GM19438 (cell line): Measurements from ENCODE around the gene DDIT3.

Experiments used
- ATAC-seq: cut with Tn5 transposase; IDR thresholded peaks from one replicate; pipeline ENCODE4 v1.9.1; 2021; ENCODE audit warnings: low read depth; ENCODE audit not compliant: unreplicated experiment

DDIT3 gene

DNA sequence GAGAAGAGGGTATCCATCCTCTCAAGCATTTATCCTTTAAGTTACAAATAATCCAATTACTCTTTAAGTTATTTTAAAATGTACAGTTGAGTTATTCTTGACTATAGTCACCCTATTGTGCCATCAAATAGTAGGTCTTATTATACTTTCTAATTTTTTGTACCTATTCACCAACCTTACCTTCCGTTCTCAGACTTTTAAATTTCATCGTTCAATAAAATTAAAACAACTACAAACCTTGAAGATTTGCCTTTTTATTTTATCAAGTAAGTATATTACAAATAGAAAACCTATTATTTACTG is 27.6 kb upstream of the DDIT3 start:
- no peak for ATAC-seq

GRCh38 chr12:57547288-57548012 is 27.1 kb upstream of the DDIT3 start:
- ATAC-seq = no peak

DNA sequence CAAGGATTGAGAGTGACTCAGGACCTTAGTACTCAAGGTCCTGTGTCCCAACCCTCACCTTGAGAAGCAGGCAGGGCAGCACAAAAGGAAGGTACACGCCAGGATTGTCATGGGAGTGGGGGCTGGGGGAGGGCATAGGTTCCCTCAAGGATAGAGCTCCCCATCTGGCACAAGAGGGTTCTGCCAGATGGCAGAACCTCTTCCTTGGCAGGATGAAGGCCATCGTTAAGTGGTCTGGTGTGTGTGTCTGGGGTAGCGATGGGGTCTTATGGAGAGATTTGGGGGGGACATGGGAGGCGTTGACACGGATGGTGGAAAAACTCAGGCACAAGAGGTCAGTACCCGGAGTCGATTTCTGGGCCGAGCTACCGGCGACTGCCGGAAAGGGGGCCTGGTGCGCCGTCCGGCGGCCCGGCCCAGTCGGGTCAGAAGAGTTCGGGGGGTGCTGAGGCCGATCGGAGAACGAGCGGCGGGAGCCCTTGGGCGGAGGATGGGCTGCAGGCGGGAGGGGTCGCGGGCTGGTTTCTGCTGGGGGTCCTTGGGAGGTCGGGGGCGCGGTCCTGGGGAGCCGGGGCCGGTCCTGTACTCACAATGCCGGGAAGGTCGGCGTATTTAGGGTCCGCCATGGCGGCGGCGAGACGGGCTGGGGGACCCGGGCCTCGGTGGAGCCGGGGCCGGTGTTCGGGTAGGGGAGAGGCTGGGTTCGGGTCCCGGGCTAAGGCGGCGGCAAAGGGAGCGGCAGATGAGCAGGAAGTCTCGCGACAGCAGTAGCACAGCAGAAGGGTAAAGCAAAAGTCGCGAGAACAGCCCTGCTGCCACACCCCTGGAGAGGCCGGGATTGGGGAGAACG is 26.3 kb upstream of the DDIT3 start, which contains the start of gene DCTN2:
Gene DCTN2, minus strand, starts transcription at position 755 of the 850 bp plus-strand sequence. Its CDS starts 129 bp downstream, at position 626.
- ATAC-seq = peak; percentile 98

- no peak for ATAC-seq
Measured at GRCh38 chr12:57545809-57546437, 25.6 kb upstream of the DDIT3 start.

GRCh38 chr12:57543581-57543980 is 23.3 kb upstream of the DDIT3 start:
- ATAC-seq = no peak

GRCh38 chr12:57541717-57542116 is 21.4 kb upstream of the DDIT3 start:
- no peak for ATAC-seq

- no peak for ATAC-seq
Measured at GRCh38 chr12:57541001-57541400, 20.7 kb upstream of the DDIT3 start.

GRCh38 chr12:57539134-57539768 is 18.9 kb upstream of the DDIT3 start:
- no peak for ATAC-seq

GRCh38 chr12:57536597-57536942 is 16.3 kb upstream of the DDIT3 start:
- no peak for ATAC-seq

DNA sequence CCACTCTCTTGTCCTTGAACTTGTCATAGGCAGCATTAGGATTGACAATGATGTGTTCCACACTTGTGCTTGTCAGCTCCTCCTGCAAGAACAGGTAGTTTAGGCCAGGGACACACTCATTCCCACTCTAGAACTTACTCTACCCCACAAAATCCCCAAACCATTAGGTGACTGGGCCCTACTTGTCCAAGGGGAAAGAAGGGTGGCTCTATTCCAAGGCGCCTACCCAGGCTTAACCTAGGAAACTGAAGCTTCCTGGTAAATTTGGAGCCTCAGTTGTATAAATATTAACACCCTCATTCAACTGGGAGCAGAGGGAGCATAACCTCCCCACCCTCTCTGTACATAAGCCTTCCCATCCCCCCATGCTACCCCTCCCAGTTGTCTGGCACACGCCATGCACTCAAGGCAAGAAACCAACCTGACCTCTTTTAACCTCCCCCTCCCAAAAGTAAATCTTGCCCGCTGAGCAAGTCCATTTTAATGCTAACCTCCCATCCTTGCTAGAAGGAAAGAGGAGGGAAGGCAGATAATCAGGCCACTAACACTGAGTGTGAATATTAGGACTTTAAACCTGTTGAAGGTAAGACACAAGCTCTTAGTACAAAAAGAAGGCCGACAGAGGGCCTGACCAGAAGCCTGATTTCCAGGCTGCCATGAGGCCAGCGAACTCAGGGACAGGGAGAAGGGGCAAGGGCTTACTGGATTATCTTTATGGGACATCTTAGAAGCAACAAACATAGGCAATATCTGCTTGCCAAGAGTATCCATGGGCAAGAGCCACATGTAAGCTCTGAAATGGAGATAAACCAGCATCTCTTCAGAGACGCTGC is 15.7 kb upstream of the DDIT3 start:
- ATAC-seq = no peak

GRCh38 chr12:57534991-57535543 is 14.8 kb upstream of the DDIT3 start:
- no peak for ATAC-seq

- no peak for ATAC-seq
Measured at GRCh38 chr12:57534250-57534649, 13.9 kb upstream of the DDIT3 start.

- ATAC-seq = no peak
Measured at GRCh38 chr12:57533108-57533507, 12.8 kb upstream of the DDIT3 start.

GRCh38 chr12:57531836-57532235 is 11.5 kb upstream of the DDIT3 start:
- ATAC-seq = no peak

GRCh38 chr12:57530396-57531142 is 10.3 kb upstream of the DDIT3 start:
- no peak for ATAC-seq

DNA sequence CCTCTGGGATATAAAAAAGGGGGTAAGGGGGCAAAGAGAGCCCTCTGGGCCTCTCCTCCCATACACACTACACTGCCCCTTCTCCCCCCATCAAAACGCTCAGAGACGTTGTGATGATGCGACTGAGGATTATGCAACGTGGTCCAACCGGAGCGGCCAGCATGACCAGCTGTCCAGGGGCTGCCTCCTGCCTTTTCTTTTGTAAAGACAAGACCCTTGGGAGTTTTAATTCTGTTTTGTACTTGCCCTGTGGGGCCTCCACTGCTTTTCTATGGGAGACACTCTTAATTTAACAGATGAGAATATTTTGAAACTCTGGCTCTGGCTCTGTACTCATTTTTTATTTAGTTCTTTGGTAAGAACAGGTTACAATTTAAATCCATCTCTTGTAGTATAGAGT is 9.5 kb upstream of the DDIT3 start:
- no peak for ATAC-seq

GRCh38 chr12:57528831-57529555 is 8.7 kb upstream of the DDIT3 start:
- no peak for ATAC-seq

- ATAC-seq = no peak
Measured at GRCh38 chr12:57528176-57528575, 7.9 kb upstream of the DDIT3 start.

DNA sequence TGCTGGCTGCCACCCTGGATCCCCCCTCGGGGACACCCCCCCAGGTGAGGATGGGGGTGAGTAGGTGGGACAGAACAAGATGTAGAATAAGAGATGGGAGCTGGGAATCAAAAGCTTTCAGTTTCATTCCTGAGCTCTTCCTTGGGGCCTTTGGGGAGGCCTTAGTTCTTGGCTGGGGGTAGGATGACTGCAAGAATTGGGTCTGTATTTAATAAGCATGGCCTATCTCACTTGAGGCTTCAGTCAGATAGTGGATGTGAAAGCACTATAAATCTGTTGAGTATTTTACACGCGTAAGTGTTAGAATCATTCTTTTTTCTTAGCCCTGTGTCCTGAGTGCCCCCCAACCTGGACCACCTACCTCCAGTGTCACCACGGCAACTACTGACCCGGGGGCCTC is 6.9 kb upstream of the DDIT3 start:
- ATAC-seq = no peak
